Fibroblast of the aortic adventitia (primary cell): ENCODE data around the gene ZNF763. TPM values are rescaled to one million over a fixed set of nuclear protein-coding genes. Genes with fewer than 3 reads are reported as not detected.
"Not testable (repeated sequence)": the region's sequence is repeated elsewhere in the genome, so short reads cannot be mapped to it uniquely, and the experiment has no call there.

Experiments
- DNase-seq: peaks from one replicate; pipeline ENCODE4 v3.0.0-alpha.2; 2010; ENCODE audit warnings: low read depth
- H3K4me3 ChIP-seq: 2 replicates; pipeline ENCODE4 v1.5.1; 2011; ENCODE audit warnings: low read depth, mild to moderate bottlenecking, control low read depth, low read length, moderate library complexity
- CTCF ChIP-seq: IDR thresholded peaks from 2 replicates; pipeline ENCODE4 v1.5.1; 2011; ENCODE audit warnings: mild to moderate bottlenecking, low read length, control low read depth, inconsistent platforms; ENCODE audit not compliant: insufficient read depth
- total RNA-seq: library from RNA; depleted of rRNA; stranded (reverse); fragments of >200 nt; gene quantifications from 2 replicates; pipeline ENCODE4 v1.2.3, GENCODE V29; 2012; ENCODE audit warnings: low replicate concordance

ZNF763 gene
- total RNA-seq, 1 donor: 0.27 TPM

GRCh38 chr19:11931513-11931912 is 33.3 kb upstream of the ZNF763 start:
- no peak for DNase-seq
- H3K4me3 ChIP-seq: no peak overlapping the region
- TF ChIP-seq CTCF: no peak

DNA sequence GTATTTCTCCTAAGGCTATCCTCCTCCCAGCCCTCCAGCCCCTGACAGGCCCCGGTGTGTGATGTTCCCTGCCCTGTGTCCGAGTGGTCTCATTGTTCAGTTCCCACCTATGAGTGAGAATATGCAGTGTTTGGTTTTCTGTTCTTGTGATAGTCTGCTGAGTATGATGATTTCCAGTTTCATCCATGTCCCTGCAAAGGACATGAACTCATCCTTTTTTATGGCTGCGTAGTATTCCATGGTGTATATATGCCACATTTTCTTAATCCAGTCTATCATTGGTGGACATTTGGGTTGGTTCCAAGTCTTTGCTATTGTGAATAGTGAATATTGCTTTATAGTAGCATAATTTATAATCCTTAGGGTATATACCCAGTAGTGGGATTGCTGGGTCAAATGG is 29.0 kb upstream of the ZNF763 start:
- not testable (repeated sequence) for DNase-seq, H3K4me3 ChIP-seq

- not testable (repeated sequence) for H3K4me3 ChIP-seq, DNase-seq
These were observed 26.5 kb upstream of the ZNF763 start for GRCh38 chr19:11938383-11938782.

GRCh38 chr19:11941361-11941887 is 23.4 kb upstream of the ZNF763 start:
- H3K4me3 ChIP-seq, DNase-seq: not testable (repeated sequence)

GRCh38 chr19:11942008-11942842 is 22.6 kb upstream of the ZNF763 start:
- no peak overlapping the region for H3K4me3 ChIP-seq
- DNase-seq: no peak
- no peak for TF ChIP-seq CTCF

DNA sequence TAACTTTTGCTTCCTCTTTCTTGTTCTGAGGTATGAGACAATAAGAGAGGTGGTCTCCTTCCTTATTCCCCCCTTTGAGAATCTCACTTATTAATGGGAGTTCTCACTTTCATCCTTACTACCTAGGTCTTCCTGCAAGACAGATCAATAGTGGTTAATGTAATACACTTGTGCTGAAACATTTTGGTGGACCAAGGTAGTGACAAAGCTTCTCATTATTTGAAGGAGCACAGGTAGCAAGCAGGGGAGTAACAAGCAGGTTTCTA is 22.1 kb upstream of the ZNF763 start:
- TF ChIP-seq CTCF: no peak
- no peak for DNase-seq
- H3K4me3 ChIP-seq: no peak overlapping the region

DNA sequence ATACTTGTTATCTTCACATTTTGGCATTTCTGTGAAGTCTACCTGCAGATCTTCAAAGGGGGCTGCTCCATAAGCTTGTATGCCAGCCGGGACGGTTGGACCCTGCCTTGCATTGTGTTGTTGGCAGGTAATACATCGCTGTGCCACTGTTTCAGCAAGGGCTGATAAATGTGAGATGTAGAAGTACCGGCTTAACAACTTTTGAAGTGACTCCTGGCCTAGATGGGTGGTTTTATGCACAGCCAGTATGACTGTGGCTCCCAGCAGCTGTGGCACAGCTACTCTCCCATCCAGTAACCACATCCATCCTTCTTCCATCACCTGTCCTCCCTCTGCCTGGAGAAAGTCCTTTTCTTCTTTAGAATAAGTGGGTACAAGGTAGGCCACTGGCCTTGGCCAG is 20.2 kb upstream of the ZNF763 start:
- no peak for DNase-seq
- TF ChIP-seq CTCF: no peak
- no peak overlapping the region for H3K4me3 ChIP-seq

GRCh38 chr19:11948646-11949045 is 16.2 kb upstream of the ZNF763 start:
- DNase-seq: no peak
- no peak overlapping the region for H3K4me3 ChIP-seq
- TF ChIP-seq CTCF: no peak
